Neural crest cell (in vitro differentiated cells): ENCODE data around the gene GRPEL2. TPM values are rescaled to one million over a fixed set of nuclear protein-coding genes. Genes with fewer than 3 reads are reported as not detected.

Experiments used
- DNase-seq: peaks from one replicate; pipeline ENCODE4 v3.0.0; 2021; ENCODE audit warnings: low read depth, mixed read lengths, low spot score
- H3K27ac Mint-ChIP-seq: one replicate; pipeline ENCODE4 v1.8.0; 2021; ENCODE audit warnings: mild to moderate bottlenecking, mixed read lengths; ENCODE audit not compliant: unreplicated experiment
- H3K27me3 Mint-ChIP-seq: 2 replicates; pipeline ENCODE4 v1.8.0; 2021; ENCODE audit warnings: low read depth, mild to moderate bottlenecking, mixed read lengths
- H3K36me3 Mint-ChIP-seq: 2 replicates; pipeline ENCODE4 v1.8.0; 2021; ENCODE audit warnings: low read depth, mild to moderate bottlenecking, mixed read lengths
- H3K4me1 Mint-ChIP-seq: 2 replicates; pipeline ENCODE4 v1.8.0; 2021; ENCODE audit warnings: mixed read lengths
- H3K4me3 Mint-ChIP-seq: one replicate; pipeline ENCODE4 v1.8.0; 2021; ENCODE audit warnings: mild to moderate bottlenecking, mixed read lengths
- H3K9me3 Mint-ChIP-seq: 2 replicates; pipeline ENCODE4 v1.8.0; 2021; ENCODE audit warnings: mixed read lengths
- CTCF ChIP-seq: fragments of 200-600 bp; sonication (generic); conservative IDR thresholded peaks from 2 replicates; pipeline ENCODE4 v1.5.0; 2021; ENCODE audit warnings: antibody characterized with exemption, mild to moderate bottlenecking
- total RNA-seq: library from RNA; stranded (reverse); gene quantifications from 2 replicates; pipeline ENCODE4 v1.2.1, GENCODE V29; 2021

The GRPEL2 gene
- total RNA-seq, 1 donor from 2014 or later, result 29.2 TPM

- DNase-seq, result no peak
- Mint-ChIP-seq H3K36me3 (peaks cover 18% of the 10 kb centered on the region), H3K9me3 (no peaks in the 10 kb centered on the region), H3K27ac (no peak overlapping the region), H3K27me3 (no peaks in the 10 kb centered on the region), H3K4me1 (peaks cover 26% of the 10 kb centered on the region), H3K4me3 (no peak overlapping the region)
- no peak for TF ChIP-seq CTCF
Observed at GRCh38 chr5:149349382-149349781, 4.1 kb downstream of the GRPEL2 start.

GRCh38 chr5:149352169-149352568 lies 6.9 kb downstream of the GRPEL2 start:
- no peaks in the 10 kb centered on the region for H3K9me3 Mint-ChIP-seq
- no peak overlapping the region for H3K4me3 Mint-ChIP-seq
- no peak for DNase-seq
- peaks cover 24% of the 10 kb centered on the region for H3K36me3 Mint-ChIP-seq
- H3K4me1 Mint-ChIP-seq, result peaks cover 8% of the 10 kb centered on the region
- H3K27ac Mint-ChIP-seq, result no peak overlapping the region
- no peak for TF ChIP-seq CTCF
- H3K27me3 Mint-ChIP-seq, result no peaks in the 10 kb centered on the region

DNA sequence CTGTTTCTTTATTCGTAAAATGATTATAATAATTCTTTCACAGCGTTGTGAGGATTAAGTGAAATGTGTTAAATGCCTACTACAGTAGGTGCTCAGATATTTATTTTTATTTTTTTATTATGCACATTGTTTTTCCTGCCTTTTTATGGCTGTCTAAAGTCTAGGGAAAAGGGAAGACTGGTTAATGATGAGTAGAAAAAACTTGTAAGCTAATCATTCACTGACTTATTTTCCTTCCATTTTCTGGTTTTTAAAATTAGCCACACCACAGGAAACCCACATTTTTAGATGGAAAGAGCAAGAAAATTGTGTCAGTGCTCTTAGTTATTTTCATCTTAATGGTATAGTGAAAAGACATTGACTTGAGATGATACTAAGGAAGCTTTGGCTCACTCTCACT lies 8.6 kb downstream of the GRPEL2 start:
- DNase-seq, result no peak
- Mint-ChIP-seq H3K27ac (no peak overlapping the region), H3K36me3 (peaks cover 19% of the 10 kb centered on the region), H3K4me1 (peaks cover 15% of the 10 kb centered on the region), H3K9me3 (no peaks in the 10 kb centered on the region), H3K27me3 (no peaks in the 10 kb centered on the region), H3K4me3 (no peak overlapping the region)
- TF ChIP-seq CTCF, result no peak

DNA sequence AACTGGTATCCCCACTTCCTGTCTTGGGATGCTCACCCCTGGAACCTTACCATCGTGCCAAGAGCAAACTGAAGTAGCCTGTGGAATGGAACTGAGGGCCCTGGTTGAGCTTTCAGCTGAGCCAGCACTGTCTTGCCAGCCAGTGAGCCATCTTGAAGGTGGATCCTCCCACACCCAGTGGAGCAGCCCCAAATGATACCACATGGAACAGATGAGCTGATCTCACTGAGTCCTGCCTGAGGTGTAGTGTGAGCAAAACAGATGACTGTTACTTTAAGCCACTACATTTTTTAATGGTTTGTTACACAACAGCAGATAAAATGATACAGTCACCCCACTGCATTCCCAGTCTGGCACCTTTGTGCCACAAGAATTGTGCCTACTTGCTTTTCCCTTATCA lies 10.4 kb downstream of the GRPEL2 start:
- no peaks in the 10 kb centered on the region for H3K27me3 Mint-ChIP-seq
- H3K4me1 Mint-ChIP-seq, result peaks cover 20% of the 10 kb centered on the region
- H3K27ac Mint-ChIP-seq, result no peak overlapping the region
- peak overlapping the region; percentile 58 for H3K4me3 Mint-ChIP-seq
- DNase-seq, result no peak
- H3K36me3 Mint-ChIP-seq, result peaks cover 10% of the 10 kb centered on the region
- TF ChIP-seq CTCF, result no peak
- H3K9me3 Mint-ChIP-seq, result no peaks in the 10 kb centered on the region

DNA sequence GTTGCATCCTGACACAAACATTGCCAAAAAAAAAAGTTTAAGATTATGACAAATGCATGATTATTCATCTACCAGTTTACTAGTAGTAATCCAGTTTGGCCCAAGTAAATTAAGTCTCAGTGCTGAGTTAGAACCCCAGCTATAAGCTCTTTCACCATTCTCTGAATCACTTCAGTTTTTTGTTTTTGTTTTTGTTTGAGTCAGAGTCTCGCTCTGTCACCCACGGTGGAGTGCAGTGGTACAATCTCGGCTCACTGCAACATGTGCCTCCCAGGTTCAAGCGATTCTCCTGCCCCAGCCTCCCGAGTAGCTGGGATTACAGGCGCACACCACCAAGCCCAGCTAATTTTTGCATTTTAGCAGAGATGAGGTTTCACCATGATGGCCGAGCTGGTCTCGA lies 11.1 kb downstream of the GRPEL2 start:
- H3K4me3 Mint-ChIP-seq, result peak overlapping the region; percentile 58
- no peak overlapping the region for H3K27ac Mint-ChIP-seq
- DNase-seq, result no peak
- peaks cover 20% of the 10 kb centered on the region for H3K4me1 Mint-ChIP-seq
- no peak for TF ChIP-seq CTCF
- H3K36me3 Mint-ChIP-seq, result peaks cover 9% of the 10 kb centered on the region
- H3K27me3 Mint-ChIP-seq, result no peaks in the 10 kb centered on the region
- H3K9me3 Mint-ChIP-seq, result no peaks in the 10 kb centered on the region
